SK-N-SH treated with all-trans-retinoic acid at 6 μM for 48 hours (cell line): ENCODE results near the gene JPH3.

Source experiments
- ATAC-seq: fragments of 200-7000 bp; cut with Tn5 transposase; 3 replicates; pipeline ENCODE4 v1.9.1; 2020; ENCODE audit warnings: mild to moderate bottlenecking, moderate library complexity
- ARNTL ChIP-seq: fragments of 450-650 bp; formaldehyde crosslinking; IDR thresholded peaks from 2 replicates; pipeline ENCODE4 v1.5.0; 2020; ENCODE audit warnings: low read depth, mild to moderate bottlenecking, moderate library complexity, borderline replicate concordance
- BACH2 ChIP-seq: fragments of 250-450 bp; sonication (Bioruptor Pico); IDR thresholded peaks from 2 replicates; pipeline ENCODE4 v1.9.0; 2021; ENCODE audit warnings: mild to moderate bottlenecking, borderline replicate concordance
- CSDC2 ChIP-seq: fragments of 250-450 bp; sonication (Bioruptor Pico); IDR thresholded peaks from 2 replicates; pipeline ENCODE4 v1.5.0; 2020; ENCODE audit warnings: mild to moderate bottlenecking, moderate library complexity
- CSRNP3 ChIP-seq: fragments of 250-450 bp; sonication (Bioruptor Pico); IDR thresholded peaks from 2 replicates; pipeline ENCODE4 v1.5.1; 2021; ENCODE audit warnings: mild to moderate bottlenecking, moderate library complexity
- ESRRG ChIP-seq: fragments of 250-450 bp; sonication (Bioruptor Pico); IDR thresholded peaks from 2 replicates; pipeline ENCODE4 v1.6.1; 2021; ENCODE audit warnings: mild to moderate bottlenecking
- GLIS3 ChIP-seq: fragments of 250-450 bp; sonication (Bioruptor Pico); IDR thresholded peaks from 2 replicates; pipeline ENCODE4 v1.5.0; 2020; ENCODE audit warnings: mild to moderate bottlenecking, moderate library complexity
- ISL1 ChIP-seq: fragments of 250-450 bp; sonication (Bioruptor Pico); IDR thresholded peaks from 2 replicates; pipeline ENCODE4 v2.1.2; 2022; ENCODE audit warnings: mild to moderate bottlenecking, moderate library complexity
- OSR1 ChIP-seq: fragments of 250-450 bp; sonication (Bioruptor Pico); IDR thresholded peaks from 2 replicates; pipeline ENCODE4 v1.8.0; 2022; ENCODE audit warnings: moderate library complexity, mild to moderate bottlenecking, inconsistent platforms
- POU6F1 ChIP-seq: fragments of 250-450 bp; sonication (Bioruptor Pico); IDR thresholded peaks from 2 replicates; pipeline ENCODE4 v1.8.0; 2021; ENCODE audit warnings: low read depth, mild to moderate bottlenecking, moderate library complexity, borderline replicate concordance
- PPARA ChIP-seq: fragments of 250-450 bp; sonication (Bioruptor Pico); IDR thresholded peaks from 2 replicates; pipeline ENCODE4 v1.5.0; 2020; ENCODE audit warnings: mild to moderate bottlenecking, borderline replicate concordance
- RARB ChIP-seq: fragments of 250-450 bp; sonication (Bioruptor Pico); IDR thresholded peaks from 2 replicates; pipeline ENCODE4 v1.8.0; 2021; ENCODE audit warnings: mild to moderate bottlenecking, moderate library complexity
- SNAI2 ChIP-seq: fragments of 250-450 bp; sonication (Bioruptor Pico); IDR thresholded peaks from 2 replicates; pipeline ENCODE4 v1.5.0; 2020; ENCODE audit warnings: mild to moderate bottlenecking, moderate library complexity
- TCF4 ChIP-seq: fragments of 250-450 bp; sonication (Bioruptor Pico); IDR thresholded peaks from 2 replicates; pipeline ENCODE4 v1.8.0; 2021; ENCODE audit warnings: mild to moderate bottlenecking, moderate library complexity, borderline replicate concordance
- TOX ChIP-seq: fragments of 250-450 bp; sonication (Bioruptor Pico); IDR thresholded peaks from 2 replicates; pipeline ENCODE4 v1.8.0; 2021; ENCODE audit warnings: mild to moderate bottlenecking, moderate library complexity, borderline replicate concordance
- ZC3H10 ChIP-seq: fragments of 250-450 bp; sonication (Bioruptor Pico); IDR thresholded peaks from 2 replicates; pipeline ENCODE4 v1.5.1; 2021; ENCODE audit warnings: mild to moderate bottlenecking, moderate library complexity
- ZFP3 ChIP-seq: fragments of 250-450 bp; sonication (Bioruptor Pico); IDR thresholded peaks from 2 replicates; pipeline ENCODE4 v1.5.0; 2020; ENCODE audit warnings: mild to moderate bottlenecking, moderate library complexity
- ZFP30 ChIP-seq: fragments of 450-650 bp; formaldehyde crosslinking; IDR thresholded peaks from 2 replicates; pipeline ENCODE4 v1.5.0; 2022; ENCODE audit warnings: mild to moderate bottlenecking, moderate library complexity
- ZNF565 ChIP-seq: fragments of 450-650 bp; formaldehyde crosslinking; conservative IDR thresholded peaks from 2 replicates; pipeline ENCODE4 v1.5.0; 2020; ENCODE audit warnings: low read depth, mild to moderate bottlenecking, moderate library complexity
- ZNF70 ChIP-seq: fragments of 450-650 bp; formaldehyde crosslinking; IDR thresholded peaks from 2 replicates; pipeline ENCODE4 v1.5.0; 2020; ENCODE audit warnings: mild to moderate bottlenecking, moderate library complexity
- ZNF8 ChIP-seq: fragments of 450-650 bp; formaldehyde crosslinking; IDR thresholded peaks from 2 replicates; pipeline ENCODE4 v1.5.0; 2020; ENCODE audit warnings: mild to moderate bottlenecking, moderate library complexity
- TF ChIP-seq, protein P1 (sequence below): fragments of 250-450 bp; sonication (Bioruptor Pico); IDR thresholded peaks from 2 replicates; pipeline ENCODE4 v1.5.1; 2020; ENCODE audit warnings: low read depth, mild to moderate bottlenecking, moderate library complexity
- TF ChIP-seq, protein P2 (sequence below): fragments of 250-450 bp; sonication (Bioruptor Pico); IDR thresholded peaks from 2 replicates; pipeline ENCODE4 v1.5.0; 2020; ENCODE audit warnings: mild to moderate bottlenecking, moderate library complexity

Gene JPH3

DNA sequence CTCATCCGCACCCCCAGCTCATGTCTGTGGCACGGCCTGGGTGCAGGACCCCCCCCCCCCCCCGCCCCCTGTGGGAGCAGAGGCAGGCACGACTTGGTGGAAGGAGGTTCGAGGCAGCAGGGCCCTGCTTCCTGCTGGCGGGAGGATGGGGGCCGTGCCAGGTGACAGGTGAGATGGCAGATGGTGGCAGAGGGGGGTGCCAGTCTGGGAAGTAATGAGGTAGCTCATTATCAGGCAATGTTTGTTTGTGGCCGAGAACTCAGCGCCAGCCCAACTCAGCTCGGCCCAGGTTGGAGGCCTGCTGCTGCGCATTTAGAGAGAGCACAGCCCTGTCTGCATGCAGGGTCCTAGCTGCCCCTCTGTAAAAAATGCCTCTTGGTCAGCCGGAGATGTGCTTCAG, 40.1 kb upstream of the JPH3 start:
- TF ChIP-seq ZFP30 (CRISPR knock-in tag), result no peak
- TF ChIP-seq OSR1, result no peak
- no peak for TF ChIP-seq ISL1 (CRISPR knock-in tag)
- TF ChIP-seq ZC3H10 (CRISPR knock-in tag), result no peak
- TF ChIP-seq ZNF70 (CRISPR knock-in tag), result no peak
- TF ChIP-seq PPARA (CRISPR knock-in tag), result no peak
- no peak for TF ChIP-seq BACH2 (CRISPR knock-in tag)
- no peak for TF ChIP-seq CSRNP3 (CRISPR knock-in tag)
- no peak for TF ChIP-seq TOX (CRISPR knock-in tag)
- TF ChIP-seq ZNF565 (CRISPR knock-in tag), result no peak
- TF ChIP-seq, protein P1, sequence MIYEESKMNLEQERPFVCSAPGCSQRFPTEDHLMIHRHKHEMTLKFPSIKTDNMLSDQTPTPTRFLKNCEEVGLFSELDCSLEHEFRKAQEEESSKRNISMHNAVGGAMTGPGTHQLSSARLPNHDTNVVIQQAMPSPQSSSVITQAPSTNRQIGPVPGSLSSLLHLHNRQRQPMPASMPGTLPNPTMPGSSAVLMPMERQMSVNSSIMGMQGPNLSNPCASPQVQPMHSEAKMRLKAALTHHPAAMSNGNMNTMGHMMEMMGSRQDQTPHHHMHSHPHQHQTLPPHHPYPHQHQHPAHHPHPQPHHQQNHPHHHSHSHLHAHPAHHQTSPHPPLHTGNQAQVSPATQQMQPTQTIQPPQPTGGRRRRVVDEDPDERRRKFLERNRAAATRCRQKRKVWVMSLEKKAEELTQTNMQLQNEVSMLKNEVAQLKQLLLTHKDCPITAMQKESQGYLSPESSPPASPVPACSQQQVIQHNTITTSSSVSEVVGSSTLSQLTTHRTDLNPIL, result no peak

DNA sequence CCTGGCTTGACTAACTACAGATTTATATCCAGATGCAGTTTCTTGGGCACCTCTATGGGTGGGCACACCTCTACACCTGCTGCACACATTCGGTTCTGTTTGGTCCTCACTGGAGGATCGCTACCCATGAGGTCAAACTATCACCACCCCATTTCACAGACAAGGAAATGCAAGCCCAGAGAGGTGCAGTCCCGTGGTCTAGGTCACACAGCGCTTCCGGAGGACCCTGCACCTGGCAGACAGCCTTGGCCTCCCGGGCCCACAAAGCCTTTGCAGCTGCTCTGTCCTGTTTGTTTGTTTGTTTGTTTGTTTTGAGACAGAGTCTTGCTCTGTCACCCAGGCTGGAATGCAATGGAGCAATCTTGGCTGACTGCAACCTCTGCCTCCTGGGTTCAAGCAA, 39.3 kb upstream of the JPH3 start:
- TF ChIP-seq, protein P2, sequence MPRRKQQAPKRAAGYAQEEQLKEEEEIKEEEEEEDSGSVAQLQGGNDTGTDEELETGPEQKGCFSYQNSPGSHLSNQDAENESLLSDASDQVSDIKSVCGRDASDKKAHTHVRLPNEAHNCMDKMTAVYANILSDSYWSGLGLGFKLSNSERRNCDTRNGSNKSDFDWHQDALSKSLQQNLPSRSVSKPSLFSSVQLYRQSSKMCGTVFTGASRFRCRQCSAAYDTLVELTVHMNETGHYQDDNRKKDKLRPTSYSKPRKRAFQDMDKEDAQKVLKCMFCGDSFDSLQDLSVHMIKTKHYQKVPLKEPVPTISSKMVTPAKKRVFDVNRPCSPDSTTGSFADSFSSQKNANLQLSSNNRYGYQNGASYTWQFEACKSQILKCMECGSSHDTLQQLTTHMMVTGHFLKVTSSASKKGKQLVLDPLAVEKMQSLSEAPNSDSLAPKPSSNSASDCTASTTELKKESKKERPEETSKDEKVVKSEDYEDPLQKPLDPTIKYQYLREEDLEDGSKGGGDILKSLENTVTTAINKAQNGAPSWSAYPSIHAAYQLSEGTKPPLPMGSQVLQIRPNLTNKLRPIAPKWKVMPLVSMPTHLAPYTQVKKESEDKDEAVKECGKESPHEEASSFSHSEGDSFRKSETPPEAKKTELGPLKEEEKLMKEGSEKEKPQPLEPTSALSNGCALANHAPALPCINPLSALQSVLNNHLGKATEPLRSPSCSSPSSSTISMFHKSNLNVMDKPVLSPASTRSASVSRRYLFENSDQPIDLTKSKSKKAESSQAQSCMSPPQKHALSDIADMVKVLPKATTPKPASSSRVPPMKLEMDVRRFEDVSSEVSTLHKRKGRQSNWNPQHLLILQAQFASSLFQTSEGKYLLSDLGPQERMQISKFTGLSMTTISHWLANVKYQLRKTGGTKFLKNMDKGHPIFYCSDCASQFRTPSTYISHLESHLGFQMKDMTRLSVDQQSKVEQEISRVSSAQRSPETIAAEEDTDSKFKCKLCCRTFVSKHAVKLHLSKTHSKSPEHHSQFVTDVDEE, result no peak
- TF ChIP-seq ZC3H10 (CRISPR knock-in tag) (no peak), ZNF8 (CRISPR knock-in tag) (no peak), TCF4 (no peak), CSRNP3 (CRISPR knock-in tag) (no peak), PPARA (CRISPR knock-in tag) (no peak), GLIS3 (CRISPR knock-in tag) (no peak), ZNF70 (CRISPR knock-in tag) (no peak), ARNTL (no peak), OSR1 (no peak), CSDC2 (CRISPR knock-in tag) (no peak), POU6F1 (CRISPR knock-in tag) (no peak), SNAI2 (CRISPR knock-in tag) (no peak), ESRRG (CRISPR knock-in tag) (no peak), ISL1 (CRISPR knock-in tag) (no peak), ZNF565 (CRISPR knock-in tag) (no peak), ZFP3 (no peak)
- ATAC-seq, result no peak

More for the DNA sequence above, 40.1 kb upstream of the JPH3 start:
- no peak for ATAC-seq

DNA sequence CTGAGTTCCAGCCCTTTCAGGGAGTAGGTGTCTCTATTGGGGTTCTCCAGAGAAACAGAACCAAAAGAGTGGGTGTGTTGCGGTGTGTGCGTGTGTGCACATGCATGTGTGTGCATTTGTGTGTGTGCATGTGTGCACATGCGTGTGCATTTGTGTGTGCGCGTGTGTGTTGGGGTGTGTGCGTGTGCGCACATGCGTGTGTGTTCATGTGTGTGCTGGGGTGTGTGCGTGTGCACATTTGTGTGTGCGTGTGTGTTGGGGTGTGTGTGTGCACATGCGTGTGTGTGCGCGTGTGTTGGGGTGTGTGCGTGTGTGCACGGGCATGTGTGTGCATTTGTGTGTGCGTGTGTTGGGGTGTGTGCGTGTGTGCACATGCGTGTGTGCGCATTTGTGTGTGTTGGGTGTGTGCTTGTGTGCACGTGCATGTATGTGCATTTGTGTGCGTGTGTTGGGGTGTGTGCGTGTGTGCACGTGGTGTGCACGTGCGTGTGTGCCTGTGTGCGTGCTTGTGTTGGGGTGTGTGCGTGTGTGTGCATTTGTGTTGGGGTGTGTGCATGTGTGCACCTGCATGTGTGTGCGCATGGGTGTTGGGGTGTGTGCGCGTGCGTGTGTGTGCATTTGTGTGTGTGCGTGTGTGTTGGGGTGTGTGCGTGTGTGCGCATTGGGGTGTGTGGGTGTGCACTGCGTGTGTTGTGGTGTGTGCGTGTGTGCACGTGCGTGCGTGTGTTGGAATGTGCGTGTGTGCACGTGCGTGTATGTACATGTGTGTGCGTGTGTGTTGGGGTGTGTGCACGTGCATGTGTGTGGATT, 38.4 kb upstream of the JPH3 start:
- ATAC-seq, result no peak
- TF ChIP-seq ISL1 (CRISPR knock-in tag), result no peak
- no peak for TF ChIP-seq ARNTL
- TF ChIP-seq CSRNP3 (CRISPR knock-in tag), result no peak
- no peak for TF ChIP-seq RARB
- no peak for TF ChIP-seq SNAI2 (CRISPR knock-in tag)
- no peak for TF ChIP-seq PPARA (CRISPR knock-in tag)
- no peak for TF ChIP-seq ZNF565 (CRISPR knock-in tag)
- no peak for TF ChIP-seq ZFP30 (CRISPR knock-in tag)
- no peak for TF ChIP-seq CSDC2 (CRISPR knock-in tag)
- no peak for TF ChIP-seq OSR1
- TF ChIP-seq, protein P1, result no peak
